Measurements from ENCODE around the gene MTX2. TPM values are rescaled to one million over a fixed set of nuclear protein-coding genes. Genes with fewer than 3 reads are reported as not detected.

The MTX2 gene
- total RNA-seq, 1 experiment from 2014 or later: 38.0 TPM

GRCh38 chr2:176284461-176285049, 15.3 kb downstream of the MTX2 start:
- CTCF ChIA-PET: no interaction called here
- H3K9me3 Mint-ChIP-seq (ENCODE audit: unreplicated experiment): no peaks in the 10 kb centered on the region
- BruUV-seq (replicated peaks): no TSS peak
- no peak for TF ChIP-seq CTCF (IDR thresholded peaks at IDR 0.05; ENCODE audit: unreplicated experiment)
- H3K4me1 Mint-ChIP-seq (ENCODE audit: insufficient read depth, unreplicated experiment): peaks cover 33% of the 10 kb centered on the region
- POLR2A ChIA-PET: interaction anchor here (0.6 to 1.1 kb wide), 3 partner anchors 9 to 314 kb away, joined by 3 read pairs; no protein-coding TSS in a partner anchor
- no peak for DNase-seq (ENCODE audit: unreplicated experiment)
- H3K27me3 Mint-ChIP-seq (ENCODE audit: insufficient read depth, unreplicated experiment): no peaks in the 10 kb centered on the region
- H3K4me3 Mint-ChIP-seq (ENCODE audit: unreplicated experiment): no peak overlapping the region
- H3K36me3 Mint-ChIP-seq (ENCODE audit: insufficient read depth, unreplicated experiment): peaks cover 13% of the 10 kb centered on the region
- intact Hi-C loops (cut with micrococcal nuclease): no loop called here
- no peak overlapping the region for H3K27ac Mint-ChIP-seq (ENCODE audit: low read depth, unreplicated experiment)

- POLR2A ChIA-PET: interaction anchor here (0.6 to 1.1 kb wide), 3 partner anchors 9 to 313 kb away, joined by 3 read pairs; no protein-coding TSS in a partner anchor
- H3K9me3 Mint-ChIP-seq (ENCODE audit: unreplicated experiment): no peaks in the 10 kb centered on the region
- no TSS peak for BruUV-seq (replicated peaks)
- no peak for TF ChIP-seq CTCF (IDR thresholded peaks at IDR 0.05; ENCODE audit: unreplicated experiment)
- no peak for DNase-seq (ENCODE audit: unreplicated experiment)
- no peak overlapping the region for H3K4me3 Mint-ChIP-seq (ENCODE audit: unreplicated experiment)
- intact Hi-C loops (cut with micrococcal nuclease): no loop called here
- CTCF ChIA-PET: no interaction called here
- H3K27me3 Mint-ChIP-seq (ENCODE audit: insufficient read depth, unreplicated experiment): no peaks in the 10 kb centered on the region
- H3K4me1 Mint-ChIP-seq (ENCODE audit: insufficient read depth, unreplicated experiment): peaks cover 33% of the 10 kb centered on the region
- no peak overlapping the region for H3K27ac Mint-ChIP-seq (ENCODE audit: low read depth, unreplicated experiment)
- peaks cover 13% of the 10 kb centered on the region for H3K36me3 Mint-ChIP-seq (ENCODE audit: insufficient read depth, unreplicated experiment)
Observed at GRCh38 chr2:176285321-176285720, 16.1 kb downstream of the MTX2 start.

- H3K36me3 Mint-ChIP-seq (ENCODE audit: insufficient read depth, unreplicated experiment): peaks cover 6% of the 10 kb centered on the region
- TF ChIP-seq CTCF (IDR thresholded peaks at IDR 0.05; ENCODE audit: unreplicated experiment): no peak
- intact Hi-C loops (cut with micrococcal nuclease): no loop called here
- no peak overlapping the region for H3K27ac Mint-ChIP-seq (ENCODE audit: low read depth, unreplicated experiment)
- H3K9me3 Mint-ChIP-seq (ENCODE audit: unreplicated experiment): no peaks in the 10 kb centered on the region
- DNase-seq (ENCODE audit: unreplicated experiment): no peak
- peaks cover 24% of the 10 kb centered on the region for H3K4me1 Mint-ChIP-seq (ENCODE audit: insufficient read depth, unreplicated experiment)
- no peaks in the 10 kb centered on the region for H3K27me3 Mint-ChIP-seq (ENCODE audit: insufficient read depth, unreplicated experiment)
- BruUV-seq (replicated peaks): no TSS peak
- POLR2A ChIA-PET: interaction anchor here (0.7 to 1.2 kb wide), 3 partner anchors 9 to 22 kb away, joined by 3 to 6 read pairs (median 3); no protein-coding TSS in a partner anchor
- H3K4me3 Mint-ChIP-seq (ENCODE audit: unreplicated experiment): no peak overlapping the region
- CTCF ChIA-PET: interaction anchor here (0.7 to 1.2 kb wide), 2 partner anchors 162 to 164 kb away, joined by 3 to 4 read pairs; no protein-coding TSS in a partner anchor
Observed at GRCh38 chr2:176291335-176291734, 22.1 kb downstream of the MTX2 start.

- H3K27me3 Mint-ChIP-seq (ENCODE audit: insufficient read depth, unreplicated experiment): no peaks in the 10 kb centered on the region
- no TSS peak for BruUV-seq (replicated peaks)
- H3K9me3 Mint-ChIP-seq (ENCODE audit: unreplicated experiment): no peaks in the 10 kb centered on the region
- ChIA-PET POLR2A (interaction anchor here (0.7 to 1.1 kb wide), 3 partner anchors 10 to 95 kb away, joined by 3 read pairs; no protein-coding TSS in a partner anchor), CTCF (interaction anchor here (0.7 kb wide), 1 partner anchor 162 kb away, joined by 3 read pairs; no protein-coding TSS in a partner anchor)
- no peak for TF ChIP-seq CTCF (IDR thresholded peaks at IDR 0.05; ENCODE audit: unreplicated experiment)
- H3K4me1 Mint-ChIP-seq (ENCODE audit: insufficient read depth, unreplicated experiment): peaks cover 24% of the 10 kb centered on the region
- DNase-seq (ENCODE audit: unreplicated experiment): peak; percentile 18
- H3K4me3 Mint-ChIP-seq (ENCODE audit: unreplicated experiment): no peak overlapping the region
- peaks cover 6% of the 10 kb centered on the region for H3K36me3 Mint-ChIP-seq (ENCODE audit: insufficient read depth, unreplicated experiment)
- intact Hi-C loops (cut with micrococcal nuclease): no loop called here
- no peak overlapping the region for H3K27ac Mint-ChIP-seq (ENCODE audit: low read depth, unreplicated experiment)
Observed at GRCh38 chr2:176291809-176292283, 22.6 kb downstream of the MTX2 start.

Measured in MCF 10A (cell line).